NCI-H748 (cell line): ENCODE measurements around the gene RRP12.
"Not testable (repeated sequence)": the region's sequence is repeated elsewhere in the genome, so short reads cannot be mapped to it uniquely, and the experiment has no call there.

Experiments
- DNase-seq: peaks from one replicate; lab custom pipeline; 2025; ENCODE audit not compliant: unreplicated experiment; lab: John Stamatoyannopoulos, UW

RRP12 gene

DNA sequence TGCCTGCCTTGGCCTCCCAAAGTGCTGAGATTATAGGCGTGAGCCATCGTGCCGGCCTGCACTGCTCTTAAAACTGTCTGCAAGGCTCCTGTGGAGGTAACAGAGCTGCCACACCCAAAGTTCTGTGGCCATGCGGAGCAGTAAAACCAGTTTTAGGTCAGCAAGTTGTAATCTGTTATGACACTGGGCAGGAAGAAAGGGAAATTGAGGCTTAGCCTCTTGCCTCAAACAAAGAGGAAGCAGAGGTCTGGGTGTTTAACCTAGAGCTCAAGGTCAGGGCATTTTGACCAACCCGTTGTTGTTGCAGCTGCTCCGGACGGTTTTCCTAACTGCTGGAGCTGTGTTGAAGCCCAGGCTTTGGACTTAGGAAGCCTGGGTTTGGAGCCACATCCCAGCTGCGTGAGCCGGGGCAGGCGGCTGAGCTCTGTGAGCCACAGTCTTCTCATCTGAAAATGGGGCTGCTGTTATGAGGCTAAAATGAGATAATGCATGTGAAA is 7.4 kb upstream of the RRP12 start:
- DNase-seq = no peak

DNA sequence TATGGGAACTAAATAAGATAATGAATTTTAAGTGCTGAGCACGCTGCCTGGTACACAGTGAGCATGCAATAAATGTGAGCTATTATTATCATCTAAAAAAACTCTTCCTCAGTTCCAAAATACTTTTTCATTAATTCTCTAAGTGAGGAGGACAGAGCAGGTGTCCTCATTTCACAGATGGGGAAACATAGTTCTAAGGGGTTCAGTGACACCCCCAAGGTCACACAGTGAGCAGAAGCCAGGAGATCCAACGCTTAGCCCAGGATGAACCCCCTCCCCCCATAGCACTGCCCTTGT is 6.8 kb upstream of the RRP12 start:
- no peak for DNase-seq

DNA sequence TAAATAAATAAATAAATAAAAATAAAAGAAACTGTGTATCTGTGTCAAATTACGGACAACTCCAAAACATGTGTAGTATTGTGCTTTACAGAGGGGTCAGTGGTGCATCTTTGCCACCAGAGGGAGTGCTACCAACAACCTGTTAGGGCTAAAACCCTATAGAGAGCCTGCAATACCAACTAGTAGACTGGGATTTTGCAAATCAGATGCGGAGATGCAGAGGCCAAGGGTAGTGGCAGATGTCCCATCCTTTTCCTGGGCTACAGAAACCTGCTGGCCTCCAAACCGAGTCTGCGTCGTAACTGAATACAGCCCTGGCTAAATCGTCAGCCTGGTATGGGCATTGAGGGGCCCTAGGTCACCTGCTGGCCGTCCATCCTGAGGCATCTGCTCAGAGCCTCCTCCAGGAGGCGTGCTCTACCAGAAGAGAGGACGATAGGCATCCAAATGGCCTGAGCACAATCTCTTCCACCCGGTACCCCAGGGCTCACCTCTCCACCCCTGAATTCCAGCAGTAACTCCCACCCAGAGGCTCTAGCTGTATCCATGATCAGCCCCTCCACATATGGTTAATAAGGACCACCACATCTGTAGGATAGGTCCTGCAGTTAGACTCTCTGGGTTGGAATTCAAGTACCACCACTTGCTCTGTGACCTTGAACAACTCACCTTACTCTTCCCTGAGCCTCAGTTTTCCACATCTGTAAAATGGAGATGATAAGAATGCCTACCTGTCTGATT is 6.2 kb upstream of the RRP12 start:
- peak; percentile 77 for DNase-seq

DNA sequence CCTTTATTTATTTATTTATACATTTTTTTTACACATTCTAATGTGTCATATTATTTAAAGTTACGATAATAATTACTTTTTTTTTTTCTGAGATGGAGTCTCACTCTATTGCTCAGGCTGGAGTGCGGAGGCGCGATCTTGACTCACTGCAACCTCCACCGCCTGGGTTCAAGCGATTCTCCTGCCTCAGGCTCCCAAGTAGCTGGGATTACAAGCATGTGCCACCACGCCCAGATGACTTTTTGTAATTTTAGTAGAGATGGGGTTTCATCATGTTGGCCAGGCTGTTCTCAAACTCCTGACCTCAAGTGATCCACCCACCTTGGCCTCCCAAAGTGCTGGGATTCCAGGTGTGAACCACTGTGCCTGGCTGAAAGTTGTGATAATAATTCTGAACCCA is 5.3 kb upstream of the RRP12 start:
- DNase-seq = not testable (repeated sequence)

DNA sequence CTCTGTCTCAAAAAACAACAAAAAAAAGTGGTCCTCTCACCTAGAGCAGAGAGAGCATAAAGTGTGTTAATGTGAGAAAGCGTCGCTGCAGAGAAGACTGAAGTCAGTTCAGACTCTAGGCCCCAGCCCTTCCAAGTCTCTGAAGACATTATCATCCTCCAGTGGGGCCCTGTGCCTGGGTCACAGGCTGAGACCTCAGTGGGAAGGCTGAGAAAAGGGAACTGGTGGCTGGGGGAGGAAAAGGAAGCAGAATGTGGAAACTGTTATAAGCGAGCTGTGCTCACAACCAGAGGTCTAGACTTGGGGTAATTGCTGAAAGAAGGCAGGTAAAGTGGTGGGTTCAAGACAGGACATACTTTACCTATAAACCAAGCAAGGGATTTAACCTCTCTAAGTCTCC is 4.9 kb upstream of the RRP12 start:
- DNase-seq = no peak

DNA sequence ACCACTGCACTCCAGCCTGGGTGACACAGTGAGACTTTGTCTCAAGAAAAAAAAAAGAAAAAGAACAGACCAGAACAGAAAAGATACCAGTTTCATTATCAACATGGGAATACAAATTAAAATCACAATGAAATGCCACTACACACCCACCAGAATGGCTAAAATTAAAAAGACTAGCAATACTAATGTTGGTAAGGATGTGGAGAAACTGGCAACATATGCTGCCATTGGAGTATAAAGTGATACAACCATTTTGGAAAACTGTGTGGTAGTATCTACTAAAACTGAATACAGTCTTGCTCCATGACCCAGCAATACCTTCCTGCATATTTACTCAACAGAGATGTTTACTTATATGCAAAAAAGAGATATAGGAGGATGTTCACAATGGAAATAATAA is 2.9 kb upstream of the RRP12 start:
- DNase-seq = no peak

DNA sequence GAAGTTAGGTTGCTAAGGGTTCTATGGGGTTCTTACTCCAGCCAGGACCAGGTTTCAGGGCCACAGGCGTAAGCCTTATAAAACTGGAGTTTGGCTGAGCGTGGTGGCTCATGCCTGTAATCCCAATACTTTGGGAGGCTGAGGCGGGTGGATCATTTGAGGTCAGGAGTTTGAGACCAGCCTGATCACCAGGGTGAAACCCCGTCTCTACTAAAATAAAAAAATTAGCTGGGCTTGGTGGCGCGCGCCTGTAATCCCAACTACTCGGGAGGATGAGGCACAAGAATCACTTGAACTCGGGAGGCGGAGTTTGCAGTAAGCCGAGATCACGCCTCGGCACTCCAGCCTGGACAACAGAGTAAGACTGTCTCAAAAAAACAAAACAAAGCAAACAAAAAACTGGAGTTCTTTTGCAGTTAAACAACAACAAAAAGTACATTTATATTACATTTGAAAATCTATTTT is 347 bp upstream of the RRP12 start:
- DNase-seq = no peak

DNA sequence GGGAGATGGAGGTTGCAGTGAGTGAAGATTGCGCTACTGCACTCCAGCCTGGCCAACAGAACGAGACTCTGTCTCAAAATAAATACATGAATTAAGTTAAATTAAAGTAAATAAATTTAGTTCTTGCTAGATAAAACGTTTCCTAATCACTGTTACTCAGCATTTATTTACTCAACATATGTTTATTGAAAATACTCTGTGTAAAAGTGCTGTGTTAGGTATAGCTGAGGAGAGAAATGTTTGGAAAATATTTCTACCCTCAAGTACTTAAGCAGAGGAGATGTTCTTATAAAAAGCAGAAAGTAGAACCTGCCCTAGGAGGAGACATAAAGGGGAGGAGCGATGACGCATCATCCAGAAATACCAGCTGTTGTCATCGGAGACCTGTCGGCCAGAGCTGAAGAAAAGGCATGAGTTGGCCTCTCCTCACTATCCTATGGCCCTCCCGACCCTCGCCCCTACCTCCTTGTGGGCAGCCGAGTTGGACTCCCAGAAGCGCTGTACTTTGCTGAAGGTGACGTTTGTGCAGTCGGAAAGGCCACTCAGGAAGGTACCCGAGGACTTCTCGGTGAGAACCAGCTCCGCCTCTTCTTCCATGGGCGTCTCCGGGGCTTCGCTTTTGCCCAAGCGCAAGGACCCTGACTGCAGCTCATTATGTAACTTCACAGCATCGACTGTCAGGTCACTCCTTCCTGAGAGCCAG is 1.1 kb downstream of the RRP12 start:
- peak; percentile 61 for DNase-seq

DNA sequence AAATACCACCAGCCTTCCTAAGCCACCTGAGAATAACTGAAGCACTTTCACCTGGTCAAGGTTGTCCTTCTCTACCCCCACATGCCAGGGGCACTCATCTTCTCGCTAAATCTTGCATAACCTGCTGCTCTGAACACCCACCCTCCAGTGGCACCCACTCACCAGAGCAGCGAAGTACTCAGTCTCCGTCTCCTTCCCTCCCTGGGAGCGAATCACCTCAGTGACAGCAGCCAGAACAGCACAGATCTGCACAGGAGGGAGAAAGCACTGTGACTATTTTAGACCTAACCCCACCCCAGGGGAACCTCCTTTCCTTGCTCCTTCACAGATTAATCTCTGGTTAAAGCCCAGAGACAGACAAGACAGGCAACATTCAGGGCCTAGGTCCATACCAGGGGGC is 5.1 kb downstream of the RRP12 start:
- DNase-seq = no peak

DNA sequence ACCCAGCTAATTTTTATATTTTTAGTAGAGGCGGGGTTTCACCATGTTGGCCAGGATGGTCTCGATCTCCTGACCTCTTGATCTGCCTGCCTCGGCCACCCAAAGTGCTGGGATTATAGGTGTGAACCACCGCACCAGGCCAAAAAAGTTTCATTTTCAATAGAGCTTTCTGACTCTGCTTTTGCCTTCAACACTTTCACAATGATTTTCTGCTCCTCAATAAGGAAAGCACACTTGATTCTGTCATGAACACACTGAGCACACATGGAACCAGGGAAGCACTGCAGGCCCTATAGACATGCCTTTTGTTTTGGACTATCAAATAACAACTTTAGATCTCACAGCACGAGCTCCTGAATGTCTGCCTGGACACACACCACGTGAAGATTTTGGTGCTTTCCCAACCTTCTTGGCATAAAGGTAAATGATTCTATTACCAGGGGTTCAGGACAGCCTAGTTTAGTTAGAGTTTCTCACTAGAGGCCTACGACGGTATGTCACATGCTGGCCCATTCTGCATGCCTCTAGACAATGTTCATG is 8.0 kb downstream of the RRP12 start:
- DNase-seq = no peak

DNA sequence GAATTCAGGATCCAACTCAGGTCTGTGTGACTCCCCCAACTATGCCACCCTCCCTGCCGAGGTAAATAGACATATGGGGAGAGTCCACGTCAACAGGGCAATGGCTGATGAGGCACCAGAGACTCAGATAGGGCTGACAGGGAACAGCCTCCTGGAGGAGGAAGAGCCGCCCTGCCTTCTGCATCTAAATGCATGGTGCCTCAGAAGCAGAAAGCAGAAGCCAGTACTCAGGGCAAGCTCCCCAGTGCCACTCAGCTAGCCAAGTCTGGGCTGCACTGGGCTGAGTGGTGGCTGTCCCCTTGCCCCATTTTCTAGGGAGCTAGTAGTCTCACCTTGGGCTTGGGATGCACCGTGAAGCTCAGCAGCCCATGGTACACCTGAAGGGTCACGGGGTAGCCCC is 11.0 kb downstream of the RRP12 start:
- no peak for DNase-seq

DNA sequence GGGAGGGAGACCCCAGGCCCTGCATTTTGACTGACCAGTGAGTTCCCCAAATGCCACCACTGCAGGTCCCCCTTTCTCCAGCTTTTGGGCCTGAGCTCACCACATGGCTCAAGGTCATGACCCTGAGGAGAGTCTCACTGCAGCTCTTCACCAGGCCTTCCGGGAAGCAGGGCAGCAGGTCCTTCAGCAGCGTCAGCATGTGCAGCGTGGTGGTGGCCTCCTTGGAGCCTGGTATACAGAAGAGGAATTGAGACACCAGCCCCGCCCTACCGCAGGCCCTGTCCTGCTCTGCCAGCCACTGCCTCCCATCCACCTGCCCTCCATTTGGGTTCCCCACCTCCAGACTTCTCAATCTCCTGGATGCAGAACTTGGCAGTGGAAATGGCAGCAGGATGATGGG is 13.0 kb downstream of the RRP12 start:
- DNase-seq = no peak

DNA sequence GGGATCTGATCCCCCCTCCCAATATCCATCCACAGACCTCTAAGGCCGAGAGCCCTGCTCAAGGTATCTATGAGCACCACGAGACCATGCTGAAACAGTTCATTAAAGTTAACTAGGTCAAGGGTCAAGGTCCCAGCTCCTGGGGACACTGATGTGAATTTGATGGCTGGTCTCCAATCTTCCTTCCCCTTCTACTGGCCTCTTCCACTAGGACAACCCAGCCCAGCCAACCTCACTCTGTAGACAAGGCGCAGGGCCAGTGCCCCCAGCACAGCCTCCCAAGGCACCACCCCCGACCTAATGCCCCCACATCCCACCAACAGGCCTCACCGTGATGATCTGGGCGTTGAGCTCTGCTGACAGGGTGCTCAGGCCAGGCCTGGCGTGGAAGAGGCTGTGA is 15.6 kb downstream of the RRP12 start:
- DNase-seq = no peak

DNA sequence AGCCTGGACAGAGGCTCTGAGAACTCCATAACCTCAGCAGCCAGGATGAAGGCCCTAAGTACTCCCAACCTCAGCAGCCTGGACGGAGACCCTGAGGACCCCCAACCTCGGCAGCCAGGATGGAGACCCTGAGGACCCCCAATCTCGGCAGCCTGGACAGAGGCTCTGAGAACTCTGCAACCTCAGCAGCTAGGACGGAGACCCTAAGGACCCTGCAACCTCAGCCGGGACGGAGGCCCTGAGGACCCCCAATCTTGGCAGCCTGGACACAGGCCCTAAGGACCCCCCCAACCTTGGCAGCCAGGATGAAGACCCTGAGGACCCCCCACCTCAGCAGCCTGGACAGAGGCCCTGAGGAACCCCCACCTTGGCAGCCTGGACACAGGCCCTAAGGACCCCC is 16.5 kb downstream of the RRP12 start:
- no peak for DNase-seq

DNA sequence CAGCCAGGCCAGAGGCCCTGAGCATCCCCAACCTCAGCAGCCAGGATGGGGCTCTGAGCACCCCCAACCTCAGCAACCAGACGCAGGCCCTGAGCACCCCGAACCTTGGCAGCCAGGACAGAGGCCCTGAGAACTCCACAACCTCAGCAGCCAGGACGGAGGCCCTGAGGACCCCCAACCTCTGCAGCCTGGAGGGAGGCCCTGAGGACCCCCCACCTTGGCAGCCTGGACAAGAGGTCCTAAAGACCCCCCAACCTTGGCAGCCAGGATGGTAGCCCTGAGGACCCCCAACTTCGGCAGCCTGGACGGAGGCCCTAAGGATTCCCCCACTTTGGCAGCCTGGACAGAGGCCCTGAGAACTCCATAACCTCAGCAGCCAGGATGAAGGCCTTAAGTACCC is 17.0 kb downstream of the RRP12 start:
- no peak for DNase-seq

DNA sequence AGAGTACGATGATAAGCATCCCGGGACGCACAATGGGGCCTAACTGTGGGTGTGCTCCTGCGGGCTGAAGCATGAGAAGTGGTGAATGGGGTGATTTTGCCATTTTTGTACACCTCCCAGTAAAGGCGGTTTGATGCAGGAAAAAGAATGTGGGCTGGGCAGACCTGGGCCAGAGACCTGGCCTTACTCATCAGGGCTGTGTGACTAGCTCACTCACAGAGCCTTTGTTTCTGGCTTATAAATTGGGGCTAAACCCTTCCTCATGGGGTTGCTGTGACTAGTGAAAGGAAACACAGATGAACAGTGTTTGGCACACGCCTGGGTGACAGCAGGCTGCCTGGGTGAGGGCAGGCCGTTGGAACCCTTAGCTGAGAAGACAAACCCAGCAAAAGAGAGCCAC is 18.0 kb downstream of the RRP12 start:
- DNase-seq = no peak

DNA sequence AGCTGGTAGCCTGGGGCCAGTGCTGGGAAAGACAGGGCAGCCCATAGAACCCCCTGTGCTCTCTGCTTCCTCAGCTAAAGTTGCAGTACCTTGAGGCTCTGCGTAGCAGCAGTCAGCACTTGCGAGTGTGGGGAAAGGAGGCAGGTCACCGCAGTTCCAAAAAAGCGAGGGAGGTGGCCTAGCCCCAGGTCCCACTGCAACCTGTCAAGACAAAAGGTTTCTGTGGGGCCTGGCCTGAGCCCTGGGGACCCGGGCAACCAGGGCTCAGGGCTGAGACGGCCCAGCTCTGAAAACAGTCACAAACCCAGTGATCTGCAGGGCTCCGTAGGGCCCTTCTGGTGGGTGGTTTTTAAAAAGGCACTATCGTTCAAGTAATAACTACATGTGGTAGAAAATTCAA is 19.5 kb downstream of the RRP12 start:
- DNase-seq = no peak

DNA sequence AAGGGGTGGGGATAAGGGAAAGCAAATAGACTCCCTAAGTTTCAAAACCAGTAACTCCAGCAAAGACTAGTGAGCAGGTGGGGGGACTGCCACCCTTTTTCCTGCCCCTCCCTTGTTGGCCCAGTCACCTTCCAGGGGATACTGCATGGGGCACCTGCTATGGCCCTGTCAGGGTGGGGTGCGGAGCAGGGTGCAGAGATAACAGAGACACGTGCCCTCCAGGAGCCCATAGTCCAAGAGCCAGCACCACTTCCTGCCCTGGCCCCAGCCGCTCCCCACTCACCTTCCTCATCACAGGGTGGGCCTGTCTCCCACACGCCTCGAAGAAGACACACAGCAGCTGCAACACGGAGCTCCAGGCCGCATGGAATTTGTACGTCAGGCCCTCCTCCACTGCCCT is 20.6 kb downstream of the RRP12 start:
- no peak for DNase-seq

DNA sequence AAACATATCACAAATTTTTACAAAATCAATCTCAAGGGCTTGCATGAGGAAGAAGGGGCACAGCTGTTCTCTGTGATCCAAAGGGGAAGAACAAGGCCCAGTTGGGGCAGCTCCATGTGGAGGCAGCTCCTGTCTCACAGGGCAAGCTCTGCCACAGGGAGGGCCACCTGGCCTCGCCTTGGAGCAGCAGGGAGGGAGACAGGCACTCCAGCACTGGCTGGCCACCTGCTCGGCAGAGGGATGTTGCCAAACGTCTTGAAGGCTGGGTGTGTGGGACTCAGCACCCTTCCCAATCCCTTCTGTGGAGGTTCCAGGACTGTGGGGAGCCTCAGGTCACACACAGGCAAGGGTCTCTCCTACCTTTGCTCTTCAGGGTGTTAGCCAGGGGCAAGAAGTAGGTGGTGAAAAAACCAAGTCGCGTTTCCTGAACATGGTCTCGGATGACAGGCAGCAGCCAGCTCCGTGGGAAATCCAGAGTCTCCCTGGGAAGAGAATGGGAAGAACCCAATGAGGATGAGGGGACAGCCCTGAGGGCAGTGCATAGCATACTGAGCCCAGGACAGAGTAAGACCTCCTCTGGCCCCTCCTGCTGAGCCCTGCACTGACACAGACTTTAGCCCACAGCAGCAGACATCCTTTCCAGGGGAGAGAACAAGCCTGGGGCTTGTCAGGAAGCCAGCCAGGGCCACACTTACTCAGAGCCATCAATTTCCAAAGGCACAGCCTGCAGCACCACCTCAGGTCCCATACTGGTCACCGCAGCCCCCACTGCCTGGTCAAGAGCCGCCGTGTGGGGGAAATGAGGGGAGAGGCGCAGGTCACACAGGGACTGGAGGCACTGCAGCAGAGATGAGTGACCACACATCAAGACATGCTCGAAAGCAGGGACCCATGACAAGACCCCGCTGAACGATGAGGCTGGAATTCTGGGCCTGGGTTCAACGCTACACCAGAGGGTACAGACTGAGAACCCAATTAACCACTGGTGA is 21.9 kb downstream of the RRP12 start:
- DNase-seq = no peak

DNA sequence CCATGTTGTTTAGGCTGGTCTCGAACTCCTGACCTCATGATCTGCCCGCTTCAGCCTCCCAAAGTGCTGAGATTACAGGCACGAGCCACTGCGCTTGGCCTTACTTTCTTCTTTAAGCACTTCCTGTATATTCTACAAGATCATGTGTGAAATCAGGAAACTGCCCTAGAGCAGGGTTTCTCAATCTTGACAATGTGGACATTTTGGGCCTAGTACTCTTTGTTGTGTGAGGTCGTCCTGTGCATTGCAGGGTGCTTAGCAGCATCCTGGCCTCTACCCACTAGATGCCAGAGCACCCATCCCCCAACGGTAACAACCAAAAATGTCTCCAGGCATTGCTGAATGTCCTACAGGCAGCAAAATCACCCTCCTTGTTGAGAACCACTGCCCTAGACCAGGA is 24.7 kb downstream of the RRP12 start:
- no peak for DNase-seq

DNA sequence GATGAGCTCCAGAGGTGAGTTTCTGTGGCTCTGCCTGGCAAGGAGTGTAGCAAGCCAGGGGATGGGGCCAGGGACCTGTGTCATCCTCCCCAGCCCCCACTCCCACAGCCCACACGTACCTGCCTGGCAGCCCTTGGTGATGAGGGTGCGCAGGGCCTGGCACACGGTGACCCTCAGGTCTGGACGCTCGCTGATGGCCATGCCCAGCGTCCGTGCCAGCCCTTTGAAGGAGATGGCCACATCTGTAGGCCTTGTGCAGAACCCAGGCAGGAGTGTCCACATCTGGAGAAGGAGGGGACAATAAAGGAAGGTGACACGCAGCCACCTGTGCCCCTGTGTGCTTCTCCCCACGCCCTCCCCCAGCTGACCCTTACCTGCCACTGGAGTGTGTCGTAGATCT is 27.7 kb downstream of the RRP12 start:
- DNase-seq = no peak
